Activated CD4-positive, alpha-beta memory T cell treated with anti-CD3 and anti-CD28 coated beads, Interleukin-2, amount 10 ng/mL, durations not matched to agents 7 days and 5 days (primary cell): Measurements from ENCODE around the gene CCDC134. TPM values are rescaled to one million over a fixed set of nuclear protein-coding genes. Genes with fewer than 3 reads are reported as not detected.

Experiments
- CTCF ChIA-PET: fragments of 350-600 bp; sonication (Branson Sonifier 250); formaldehyde crosslinking; loops from one replicate; lab custom pipeline; 2021; ENCODE audit warnings: antibody characterized with exemption, inconsistent platforms; lab: Charles Lee
- POLR2A ChIA-PET: fragments of 350-600 bp; sonication (Branson Sonifier 250); formaldehyde crosslinking; loops from one replicate; lab custom pipeline; 2021; ENCODE audit warnings: antibody characterized with exemption; lab: Charles Lee
- DNase-seq: peaks from one replicate; pipeline ENCODE4 v3.0.0-alpha.2; 2020
- H3K27ac Mint-ChIP-seq: one replicate; pipeline ENCODE4 v1.8.0; 2021; ENCODE audit warnings: mild to moderate bottlenecking, mixed read lengths
- H3K27me3 Mint-ChIP-seq: one replicate; pipeline ENCODE4 v1.8.0; 2021; ENCODE audit warnings: mixed read lengths
- H3K36me3 Mint-ChIP-seq: one replicate; pipeline ENCODE4 v1.8.0; 2021; ENCODE audit warnings: low read depth, mixed read lengths
- H3K4me1 Mint-ChIP-seq: one replicate; pipeline ENCODE4 v1.8.0; 2021; ENCODE audit warnings: mixed read lengths
- H3K4me3 Mint-ChIP-seq: one replicate; pipeline ENCODE4 v1.8.0; 2021; ENCODE audit warnings: mild to moderate bottlenecking, mixed read lengths
- H3K9me3 Mint-ChIP-seq: one replicate; pipeline ENCODE4 v1.8.0; 2021; ENCODE audit warnings: mixed read lengths
- total RNA-seq, 2 experiments: library from RNA; stranded (reverse); gene quantifications; one replicate each; pipeline ENCODE4 v1.2.3, GENCODE V29; 2021

The CCDC134 gene
- total RNA-seq, 2 experiments from 2014 or later = 17.9 to 20.3 TPM

- H3K9me3 Mint-ChIP-seq = no peaks in the 10 kb centered on the region
- peaks cover 67% of the 10 kb centered on the region for H3K36me3 Mint-ChIP-seq
- H3K27me3 Mint-ChIP-seq = no peaks in the 10 kb centered on the region
- no peak overlapping the region for H3K4me3 Mint-ChIP-seq
- no peak for DNase-seq
- peaks cover 7% of the 10 kb centered on the region for H3K4me1 Mint-ChIP-seq
- no peak overlapping the region for H3K27ac Mint-ChIP-seq
- ChIA-PET CTCF (no interaction called here), POLR2A (interaction anchor here (8.4 kb wide), 1 partner anchor 13 kb away, joined by 366 read pairs; no protein-coding TSS in a partner anchor)
Observed at GRCh38 chr22:41793871-41794270, 6.6 kb upstream of the CCDC134 start.

- CTCF ChIA-PET = interaction anchor here (1.1 to 5.0 kb wide), 7 partner anchors 11 to 142 kb away, joined by 3 to 53 read pairs (median 24); partner anchors contain the start of gene MEI1
- no peak for DNase-seq
- Mint-ChIP-seq H3K4me1 (peaks cover 29% of the 10 kb centered on the region), H3K4me3 (peak overlapping the region; percentile 91), H3K9me3 (no peaks in the 10 kb centered on the region), H3K27ac (no peak overlapping the region), H3K27me3 (no peaks in the 10 kb centered on the region), H3K36me3 (peaks cover 45% of the 10 kb centered on the region)
- POLR2A ChIA-PET = interaction anchor here (0.5 to 8.4 kb wide), 13 partner anchors 10 to 178 kb away, joined by 3 to 366 read pairs (median 8); partner anchors contain the start of genes CENPM, DESI1, SNU13 and SREBF2
Observed at GRCh38 chr22:41798736-41799135, 1.7 kb upstream of the CCDC134 start.

- H3K36me3 Mint-ChIP-seq = peaks cover 42% of the 10 kb centered on the region
Observed at GRCh38 chr22:41799486-41800347, 762 bp upstream of the CCDC134 start.

GRCh38 chr22:41801147-41801819 lies 804 bp downstream of the CCDC134 start:
- H3K36me3 Mint-ChIP-seq = peaks cover 31% of the 10 kb centered on the region
- DNase-seq = no peak
- ChIA-PET POLR2A (interaction anchor here (1.0 to 8.4 kb wide), 29 partner anchors 7 to 279 kb away, joined by 3 to 366 read pairs (median 9); partner anchors contain the start of genes CENPM, MEI1, SMDT1 and SNU13), CTCF (interaction anchor here (1.0 to 5.0 kb wide), 11 partner anchors 19 to 146 kb away, joined by 3 to 53 read pairs (median 7); partner anchors contain the start of genes CENPM, MEI1 and SREBF2)
- no peaks in the 10 kb centered on the region for H3K27me3 Mint-ChIP-seq
- H3K4me3 Mint-ChIP-seq = peak overlapping the region; percentile 91
- H3K27ac Mint-ChIP-seq = peak overlapping the region; percentile 90
- H3K9me3 Mint-ChIP-seq = no peaks in the 10 kb centered on the region
- peaks cover 46% of the 10 kb centered on the region for H3K4me1 Mint-ChIP-seq

More at GRCh38 chr22:41799486-41800347, 762 bp upstream of the CCDC134 start:
- Mint-ChIP-seq H3K9me3 (no peaks in the 10 kb centered on the region), H3K4me1 (peaks cover 38% of the 10 kb centered on the region), H3K27me3 (no peaks in the 10 kb centered on the region), H3K4me3 (peak overlapping the region; percentile 91), H3K27ac (peak overlapping the region; percentile 90)
- POLR2A ChIA-PET = interaction anchor here (0.6 to 8.4 kb wide), 44 partner anchors 9 to 815 kb away, joined by 3 to 366 read pairs (median 7); partner anchors contain the start of genes CENPM, DESI1, MEI1 and NDUFA6
- CTCF ChIA-PET = interaction anchor here (0.8 to 5.0 kb wide), 15 partner anchors 10 to 147 kb away, joined by 3 to 53 read pairs (median 5); partner anchors contain the start of genes CENPM and MEI1
- peak; percentile 18 for DNase-seq

- peaks cover 46% of the 10 kb centered on the region for H3K4me1 Mint-ChIP-seq
- ChIA-PET CTCF (interaction anchor here (1.1 to 5.0 kb wide), 6 partner anchors 19 to 139 kb away, joined by 5 to 53 read pairs (median 34); partner anchors contain the start of genes MEI1 and SREBF2), POLR2A (interaction anchor here (1.0 to 8.4 kb wide), 6 partner anchors 13 to 145 kb away, joined by 3 to 366 read pairs (median 38); partner anchors contain the start of genes CENPM and SREBF2)
- no peaks in the 10 kb centered on the region for H3K9me3 Mint-ChIP-seq
- peak overlapping the region; percentile 90 for H3K27ac Mint-ChIP-seq
- H3K4me3 Mint-ChIP-seq = peak overlapping the region; percentile 91
- no peak for DNase-seq
- peaks cover 29% of the 10 kb centered on the region for H3K36me3 Mint-ChIP-seq
- H3K27me3 Mint-ChIP-seq = no peaks in the 10 kb centered on the region
Observed at GRCh38 chr22:41801886-41802285, 1.4 kb downstream of the CCDC134 start.

GRCh38 chr22:41805639-41806038 lies 5.2 kb downstream of the CCDC134 start:
- ChIA-PET CTCF (interaction anchor here (1.2 to 2.7 kb wide), 2 partner anchors 59 to 135 kb away, joined by 4 to 6 read pairs; no protein-coding TSS in a partner anchor), POLR2A (interaction anchor here (0.8 to 2.8 kb wide), 2 partner anchors 22 to 24 kb away, joined by 3 to 9 read pairs; no protein-coding TSS in a partner anchor)
- H3K4me3 Mint-ChIP-seq = no peak overlapping the region
- H3K36me3 Mint-ChIP-seq = peaks cover 36% of the 10 kb centered on the region
- DNase-seq = no peak
- no peaks in the 10 kb centered on the region for H3K27me3 Mint-ChIP-seq
- no peak overlapping the region for H3K27ac Mint-ChIP-seq
- no peaks in the 10 kb centered on the region for H3K9me3 Mint-ChIP-seq
- H3K4me1 Mint-ChIP-seq = peaks cover 34% of the 10 kb centered on the region

- no peak overlapping the region for H3K27ac Mint-ChIP-seq
- CTCF ChIA-PET = interaction anchor here (1.8 kb wide), 1 partner anchor 21 kb away, joined by 4 read pairs; no protein-coding TSS in a partner anchor
- POLR2A ChIA-PET = interaction anchor here (1.0 to 1.6 kb wide), 3 partner anchors 8 to 27 kb away, joined by 3 to 8 read pairs (median 4); partner anchors contain the start of genes CCDC134 and SREBF2
- no peaks in the 10 kb centered on the region for H3K27me3 Mint-ChIP-seq
- no peaks in the 10 kb centered on the region for H3K9me3 Mint-ChIP-seq
- peaks cover 28% of the 10 kb centered on the region for H3K36me3 Mint-ChIP-seq
- no peak for DNase-seq
- peaks cover 17% of the 10 kb centered on the region for H3K4me1 Mint-ChIP-seq
- no peak overlapping the region for H3K4me3 Mint-ChIP-seq
Observed at GRCh38 chr22:41808400-41808799, 7.9 kb downstream of the CCDC134 start.

- Mint-ChIP-seq H3K36me3 (peaks cover 34% of the 10 kb centered on the region), H3K4me1 (peaks cover 5% of the 10 kb centered on the region), H3K27ac (no peak overlapping the region), H3K27me3 (no peaks in the 10 kb centered on the region), H3K4me3 (no peak overlapping the region), H3K9me3 (no peaks in the 10 kb centered on the region)
- ChIA-PET POLR2A (interaction anchor here (1.2 to 4.2 kb wide), 2 partner anchors 10 to 12 kb away, joined by 3 to 21 read pairs; partner anchors contain the start of gene CCDC134), CTCF (interaction anchor here (0.6 to 1.0 kb wide), 3 partner anchors 10 to 65 kb away, joined by 3 read pairs; partner anchors contain the start of gene CCDC134)
- DNase-seq = no peak
Observed at GRCh38 chr22:41810022-41810421, 9.5 kb downstream of the CCDC134 start.

GRCh38 chr22:41812805-41813545 lies 12.5 kb downstream of the CCDC134 start:
- H3K36me3 Mint-ChIP-seq = peaks cover 49% of the 10 kb centered on the region
- H3K27ac Mint-ChIP-seq = no peak overlapping the region
- ChIA-PET POLR2A (interaction anchor here (1.1 to 4.2 kb wide), 2 partner anchors 13 to 31 kb away, joined by 3 to 21 read pairs; partner anchors contain the start of gene CCDC134), CTCF (no interaction called here)
- no peaks in the 10 kb centered on the region for H3K9me3 Mint-ChIP-seq
- H3K4me3 Mint-ChIP-seq = no peak overlapping the region
- no peak for DNase-seq
- H3K27me3 Mint-ChIP-seq = no peaks in the 10 kb centered on the region
- H3K4me1 Mint-ChIP-seq = no peaks in the 10 kb centered on the region

- Mint-ChIP-seq H3K36me3 (peaks cover 46% of the 10 kb centered on the region), H3K27ac (no peak overlapping the region), H3K4me3 (no peak overlapping the region), H3K4me1 (no peaks in the 10 kb centered on the region), H3K27me3 (no peaks in the 10 kb centered on the region), H3K9me3 (no peaks in the 10 kb centered on the region)
- ChIA-PET CTCF (no interaction called here), POLR2A (interaction anchor here (1.1 to 2.0 kb wide), 2 partner anchors 13 to 32 kb away, joined by 3 to 7 read pairs; partner anchors contain the start of gene CCDC134)
- DNase-seq = no peak
Observed at GRCh38 chr22:41813726-41814410, 13.4 kb downstream of the CCDC134 start.

GRCh38 chr22:41815716-41816115 lies 15.2 kb downstream of the CCDC134 start:
- POLR2A ChIA-PET = interaction anchor here (0.8 to 2.0 kb wide), 2 partner anchors 15 to 16 kb away, joined by 3 to 7 read pairs; partner anchors contain the start of gene CCDC134
- peaks cover 43% of the 10 kb centered on the region for H3K36me3 Mint-ChIP-seq

More at GRCh38 chr22:41815716-41816115, 15.2 kb downstream of the CCDC134 start:
- Mint-ChIP-seq H3K27me3 (no peaks in the 10 kb centered on the region), H3K27ac (no peak overlapping the region), H3K4me1 (no peaks in the 10 kb centered on the region), H3K4me3 (no peak overlapping the region), H3K9me3 (no peaks in the 10 kb centered on the region)
- DNase-seq = no peak
- CTCF ChIA-PET = interaction anchor here (0.6 kb wide), 1 partner anchor 123 kb away, joined by 3 read pairs; no protein-coding TSS in a partner anchor
